ENCODE results near the gene DAPK1.

DAPK1 gene

DNA sequence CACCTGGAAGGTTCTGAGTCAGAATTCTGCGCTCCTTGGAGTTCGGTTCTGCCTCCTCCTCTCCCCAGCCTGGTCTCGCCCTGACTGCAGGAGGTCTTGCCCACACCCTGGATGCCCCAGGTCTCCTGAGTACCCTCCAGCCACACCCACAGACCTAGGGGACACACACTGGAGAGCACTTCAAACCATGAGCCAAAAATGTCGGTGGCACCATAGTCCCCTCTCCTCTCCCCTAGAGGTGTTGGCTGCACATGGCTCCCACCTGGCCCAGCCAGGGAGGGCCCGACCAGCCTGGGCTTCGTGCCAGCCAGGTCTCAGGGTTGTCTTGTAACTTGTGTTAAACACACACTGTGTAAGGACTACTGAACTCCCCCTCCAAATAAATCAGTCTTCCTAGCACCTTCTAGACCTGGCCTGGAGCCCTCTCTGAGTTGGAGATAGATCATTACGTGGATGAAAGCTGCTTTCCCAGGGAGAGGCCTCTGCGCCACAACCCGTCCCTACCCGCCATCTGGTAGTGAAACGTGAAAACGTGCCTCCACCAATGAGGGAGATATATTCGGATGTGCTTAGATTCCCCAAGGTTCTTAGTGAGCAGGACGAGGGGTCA is 178.3 kb downstream of the DAPK1 start:
- no peak overlapping the region for H3K27ac ChIP-seq (ENCODE audit: low read length)
- H3K36me3 ChIP-seq (ENCODE audit: insufficient read depth, low read length): no peaks in the 10 kb centered on the region
- H3K9ac ChIP-seq (ENCODE audit: low read depth, low read length): no peak overlapping the region
- H4K20me1 ChIP-seq (ENCODE audit: insufficient read depth, low read length): no peaks in the 10 kb centered on the region
- no peaks in the 10 kb centered on the region for H3K4me1 ChIP-seq (ENCODE audit: insufficient read depth, low read length)
- H2AFZ ChIP-seq (ENCODE audit: low read depth, low read length): no peak overlapping the region
- H3K9me3 ChIP-seq (ENCODE audit: insufficient read depth, low read length, severe bottlenecking): no peaks in the 10 kb centered on the region
- TF ChIP-seq EZH2 (IDR thresholded peaks at IDR 0.05; ENCODE audit: borderline replicate concordance, low read depth, low read length, severe bottlenecking): no peak
- TF ChIP-seq, protein P1, sequence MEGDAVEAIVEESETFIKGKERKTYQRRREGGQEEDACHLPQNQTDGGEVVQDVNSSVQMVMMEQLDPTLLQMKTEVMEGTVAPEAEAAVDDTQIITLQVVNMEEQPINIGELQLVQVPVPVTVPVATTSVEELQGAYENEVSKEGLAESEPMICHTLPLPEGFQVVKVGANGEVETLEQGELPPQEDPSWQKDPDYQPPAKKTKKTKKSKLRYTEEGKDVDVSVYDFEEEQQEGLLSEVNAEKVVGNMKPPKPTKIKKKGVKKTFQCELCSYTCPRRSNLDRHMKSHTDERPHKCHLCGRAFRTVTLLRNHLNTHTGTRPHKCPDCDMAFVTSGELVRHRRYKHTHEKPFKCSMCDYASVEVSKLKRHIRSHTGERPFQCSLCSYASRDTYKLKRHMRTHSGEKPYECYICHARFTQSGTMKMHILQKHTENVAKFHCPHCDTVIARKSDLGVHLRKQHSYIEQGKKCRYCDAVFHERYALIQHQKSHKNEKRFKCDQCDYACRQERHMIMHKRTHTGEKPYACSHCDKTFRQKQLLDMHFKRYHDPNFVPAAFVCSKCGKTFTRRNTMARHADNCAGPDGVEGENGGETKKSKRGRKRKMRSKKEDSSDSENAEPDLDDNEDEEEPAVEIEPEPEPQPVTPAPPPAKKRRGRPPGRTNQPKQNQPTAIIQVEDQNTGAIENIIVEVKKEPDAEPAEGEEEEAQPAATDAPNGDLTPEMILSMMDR (IDR thresholded peaks at IDR 0.05; ENCODE audit: borderline replicate concordance, extremely low read depth, low read length, poor library complexity, severe bottlenecking): no peak
- ATAC-seq (ENCODE audit: insufficient read depth, low read depth) (no peak), DNase-seq (no peak)
- H3K79me2 ChIP-seq (ENCODE audit: insufficient read depth, low read length): no peaks in the 10 kb centered on the region
- no peaks in the 10 kb centered on the region for H3K27me3 ChIP-seq (ENCODE audit: insufficient read depth, low read length, poor library complexity)
- no peak overlapping the region for H3K4me2 ChIP-seq (ENCODE audit: insufficient read depth, low read length)
- H3K4me3 ChIP-seq (ENCODE audit: low read depth in 1 of 2, low read length in 2 of 2): no peak overlapping the region

DNA sequence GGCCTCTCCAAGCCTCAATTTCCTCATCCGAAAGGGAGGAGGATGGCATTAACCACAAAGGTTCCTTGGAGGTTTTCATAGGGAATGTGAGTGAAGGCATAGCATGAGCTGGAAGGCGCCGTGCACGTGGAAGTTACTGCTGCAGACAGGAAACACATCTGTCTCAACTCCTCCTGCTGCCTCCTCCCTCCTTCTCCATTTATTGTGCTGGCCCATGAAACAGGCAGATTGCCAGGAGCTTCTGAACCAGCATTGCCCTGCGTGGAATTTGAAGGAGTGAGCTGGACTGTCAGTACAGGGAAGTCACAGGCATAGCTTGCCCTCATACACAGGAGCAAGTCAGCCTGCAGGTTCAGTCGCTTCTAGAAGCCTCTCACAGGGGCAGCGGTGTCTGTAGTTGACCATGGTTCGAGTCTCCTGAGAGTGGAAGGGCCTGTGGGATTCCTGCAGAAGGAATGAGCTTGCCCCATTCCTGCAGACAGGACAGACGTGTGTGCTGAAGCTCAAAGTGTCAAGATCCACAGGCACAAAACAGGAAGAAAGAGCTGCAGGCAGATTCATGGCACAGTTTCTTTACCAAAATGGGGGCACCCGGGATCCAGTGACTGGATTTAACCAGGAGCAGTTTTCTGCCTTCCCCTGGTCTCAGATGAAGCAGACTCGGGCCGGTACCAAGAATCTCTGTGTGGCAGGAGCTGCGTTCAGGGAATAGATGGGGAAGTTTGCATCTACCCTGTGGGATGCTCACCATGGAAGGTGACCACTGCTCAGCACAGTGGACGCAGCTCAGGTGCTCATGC is 179.5 kb downstream of the DAPK1 start:
- Histone ChIP-seq H3K4me2 (ENCODE audit: insufficient read depth, low read length) (no peak overlapping the region), H3K9me3 (ENCODE audit: insufficient read depth, low read length, severe bottlenecking) (no peaks in the 10 kb centered on the region), H3K4me1 (ENCODE audit: insufficient read depth, low read length) (no peaks in the 10 kb centered on the region), H4K20me1 (ENCODE audit: insufficient read depth, low read length) (no peaks in the 10 kb centered on the region), H3K36me3 (ENCODE audit: insufficient read depth, low read length) (no peaks in the 10 kb centered on the region), H3K9ac (ENCODE audit: low read depth, low read length) (no peak overlapping the region), H3K27ac (ENCODE audit: low read length) (no peak overlapping the region), H3K27me3 (ENCODE audit: insufficient read depth, low read length, poor library complexity) (no peaks in the 10 kb centered on the region), H2AFZ (ENCODE audit: low read depth, low read length) (no peak overlapping the region), H3K4me3 (ENCODE audit: low read depth in 1 of 2, low read length in 2 of 2) (no peak overlapping the region), H3K79me2 (ENCODE audit: insufficient read depth, low read length) (no peaks in the 10 kb centered on the region)
- TF ChIP-seq EZH2 (IDR thresholded peaks at IDR 0.05; ENCODE audit: borderline replicate concordance, low read depth, low read length, severe bottlenecking): no peak
- no peak for ATAC-seq (ENCODE audit: insufficient read depth, low read depth)
- DNase-seq: no peak

DNA sequence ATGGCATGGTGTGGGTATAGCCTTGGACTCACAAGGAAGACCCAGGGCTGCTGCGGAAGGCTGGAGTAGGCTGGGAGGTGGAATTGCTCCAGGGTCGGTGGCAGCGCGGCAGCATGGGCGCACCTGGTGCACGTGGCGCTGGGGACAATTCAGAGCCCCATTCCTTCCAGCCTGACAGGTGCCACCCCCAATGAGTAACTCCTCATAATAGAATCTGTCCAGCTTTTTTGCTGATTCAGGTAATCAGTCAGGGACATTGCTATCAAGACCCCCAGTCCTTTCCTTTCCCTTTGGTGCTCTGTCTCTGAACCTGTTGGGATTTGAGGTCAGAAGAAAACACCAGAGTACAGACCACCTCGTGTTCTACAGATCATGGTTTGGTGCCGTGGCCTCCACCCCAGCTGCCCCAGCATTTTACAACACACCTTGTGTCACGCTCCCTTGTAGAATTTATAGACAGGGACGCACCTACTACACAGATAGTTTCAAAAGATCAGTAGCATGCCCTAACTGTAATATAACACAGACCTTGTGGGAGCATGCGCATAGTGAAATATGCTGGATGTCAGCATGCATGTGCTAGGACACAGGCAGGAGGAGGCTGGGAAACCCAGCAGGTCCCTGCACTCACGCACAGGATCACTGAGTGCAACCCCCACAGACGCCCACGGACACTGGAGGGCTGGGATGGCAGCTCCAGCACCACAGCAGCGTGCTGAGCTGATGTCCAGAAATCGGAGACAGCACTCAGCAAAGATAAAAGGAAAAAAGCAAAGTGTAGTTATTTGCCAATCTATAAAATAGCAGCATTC is 180.3 kb downstream of the DAPK1 start:
- ATAC-seq (ENCODE audit: insufficient read depth, low read depth) (no peak), DNase-seq (no peak)
- Histone ChIP-seq H2AFZ (ENCODE audit: low read depth, low read length) (no peak overlapping the region), H3K4me2 (ENCODE audit: insufficient read depth, low read length) (no peak overlapping the region), H3K4me3 (ENCODE audit: low read depth in 1 of 2, low read length in 2 of 2) (no peak overlapping the region), H3K27ac (ENCODE audit: low read length) (no peak overlapping the region), H3K9me3 (ENCODE audit: insufficient read depth, low read length, severe bottlenecking) (no peaks in the 10 kb centered on the region), H3K79me2 (ENCODE audit: insufficient read depth, low read length) (no peaks in the 10 kb centered on the region), H4K20me1 (ENCODE audit: insufficient read depth, low read length) (no peaks in the 10 kb centered on the region), H3K36me3 (ENCODE audit: insufficient read depth, low read length) (no peaks in the 10 kb centered on the region), H3K9ac (ENCODE audit: low read depth, low read length) (no peak overlapping the region), H3K27me3 (ENCODE audit: insufficient read depth, low read length, poor library complexity) (no peaks in the 10 kb centered on the region), H3K4me1 (ENCODE audit: insufficient read depth, low read length) (no peaks in the 10 kb centered on the region)
- TF ChIP-seq EZH2 (IDR thresholded peaks at IDR 0.05; ENCODE audit: borderline replicate concordance, low read depth, low read length, severe bottlenecking): no peak
- TF ChIP-seq, protein P1 (IDR thresholded peaks at IDR 0.05; ENCODE audit: borderline replicate concordance, extremely low read depth, low read length, poor library complexity, severe bottlenecking): no peak

All from DND-41 (cell line).